Right forelimb (tissue), 1 donor: ENCODE measurements around the gene PEAR1.

Source experiments
- DNase-seq: peaks from one replicate; pipeline ENCODE4 v3.0.0-alpha.2; 2018

Gene PEAR1

DNA sequence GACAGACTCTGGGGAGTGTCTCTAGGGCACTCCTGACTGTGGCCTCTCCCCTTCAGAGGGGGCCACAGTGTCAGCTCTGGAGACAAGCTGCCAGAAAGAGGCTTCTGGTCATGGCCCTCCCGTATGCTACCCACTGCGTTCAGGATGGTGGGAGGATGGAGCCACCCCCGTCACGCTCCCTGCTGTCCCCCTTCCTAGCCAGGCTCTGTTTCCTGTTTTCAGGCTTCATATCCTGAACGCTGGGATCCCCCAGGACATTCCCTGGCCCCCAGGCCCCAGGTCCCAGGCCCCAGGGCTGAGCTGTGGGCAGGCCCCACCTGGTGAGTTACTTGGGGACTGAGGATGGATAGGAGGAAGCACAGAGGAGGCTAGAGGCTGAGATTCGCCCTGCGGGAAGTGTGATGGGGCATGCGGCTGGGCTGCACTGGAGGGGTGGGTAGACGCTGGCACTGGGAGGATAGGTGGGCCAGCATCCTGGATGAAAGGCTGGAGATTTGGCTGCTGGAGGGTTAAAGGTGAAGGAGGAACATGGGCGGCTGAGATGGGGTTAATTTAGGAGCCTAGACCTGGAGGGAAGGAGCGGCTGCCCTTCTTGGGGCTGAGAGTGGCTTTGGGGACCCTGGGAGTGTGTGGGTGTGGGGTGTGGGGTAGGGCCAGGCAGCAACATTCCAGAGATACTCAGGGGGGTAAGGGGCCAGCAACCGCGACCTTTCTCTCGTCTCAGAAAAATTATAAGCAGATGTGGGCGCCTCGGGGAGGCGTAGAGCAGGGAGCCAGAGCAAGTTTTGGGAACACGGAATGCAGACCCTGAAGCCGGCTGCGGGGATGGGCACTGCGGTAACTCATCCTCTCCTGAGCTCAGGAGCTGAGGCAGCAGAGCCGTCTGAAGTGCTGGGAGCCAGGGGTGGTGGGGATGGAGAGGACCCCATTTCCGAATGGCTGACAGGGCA, 8.7 kb downstream of the PEAR1 start:
- DNase-seq, result no peak

DNA sequence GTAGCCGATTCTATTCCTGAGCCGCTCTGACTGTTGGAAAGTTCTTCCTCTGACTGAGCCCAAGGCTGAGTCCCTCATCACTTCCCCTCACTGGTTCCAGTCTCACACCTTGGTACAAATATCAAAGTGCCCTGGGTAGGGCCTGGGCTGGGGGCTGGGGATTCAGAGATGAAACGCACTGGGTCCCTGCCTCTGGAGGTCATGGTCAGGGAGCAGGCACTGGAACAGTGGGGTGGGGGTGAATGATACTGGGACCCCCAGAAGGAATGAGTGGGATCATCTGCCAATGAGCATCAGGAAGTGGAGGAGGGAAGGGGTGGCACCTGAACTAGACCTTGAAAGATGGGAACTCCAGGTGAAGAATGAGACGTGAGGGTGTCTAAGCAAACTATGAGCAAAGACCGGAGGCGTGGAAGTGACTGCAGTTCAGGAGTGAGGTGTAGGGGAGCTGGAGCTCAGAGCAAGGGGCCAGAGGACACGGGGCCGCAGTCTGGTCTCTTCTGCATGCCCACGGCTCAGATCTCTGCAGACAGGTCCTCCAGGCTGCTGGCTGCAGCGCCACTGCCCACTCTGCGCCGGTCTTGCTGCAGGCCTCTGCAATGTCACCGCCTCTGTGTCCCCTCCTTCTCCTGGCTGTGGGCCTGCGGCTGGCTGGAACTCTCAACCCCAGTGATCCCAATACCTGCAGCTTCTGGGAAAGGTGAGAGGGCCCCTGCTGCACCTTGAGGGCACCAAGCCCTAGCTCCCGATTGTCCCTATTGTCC, 10.0 kb downstream of the PEAR1 start:
- DNase-seq, result no peak

DNA sequence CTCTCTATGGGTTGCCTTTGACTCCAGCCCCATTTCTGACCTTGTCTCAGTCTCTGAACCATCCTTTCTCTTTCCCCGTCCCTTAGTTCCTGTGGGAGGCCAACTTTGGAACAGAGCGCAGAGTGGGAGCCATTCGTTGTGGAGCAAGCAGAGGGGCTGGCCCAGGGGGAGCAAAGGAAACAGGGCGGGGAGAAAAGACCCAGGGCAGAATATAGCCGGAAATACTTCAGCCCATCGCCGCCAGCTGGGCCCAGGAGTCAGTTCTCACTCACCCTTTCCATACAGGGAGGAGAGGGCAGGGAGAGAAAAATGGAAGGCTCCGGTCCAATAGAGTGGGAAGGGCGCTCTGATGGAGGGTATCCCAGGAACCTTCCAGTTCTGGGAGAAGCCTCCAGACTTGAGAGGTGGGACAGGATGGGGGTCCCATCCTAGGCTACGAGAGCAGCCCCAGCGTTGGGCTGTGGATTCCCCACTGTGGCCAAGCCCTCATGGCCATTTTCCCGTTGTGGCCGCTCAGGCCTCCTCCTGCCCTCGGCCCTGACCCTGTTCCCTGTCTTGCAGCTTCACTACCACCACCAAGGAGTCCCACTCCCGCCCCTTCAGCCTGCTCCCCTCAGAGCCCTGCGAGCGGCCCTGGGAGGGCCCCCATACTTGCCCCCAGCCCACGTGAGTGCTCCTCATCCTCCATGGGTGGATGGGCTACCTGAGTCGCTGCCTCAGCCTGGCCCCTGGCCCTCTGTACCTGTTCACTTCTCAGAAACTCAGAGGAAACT, 10.9 kb downstream of the PEAR1 start:
- DNase-seq, result no peak

DNA sequence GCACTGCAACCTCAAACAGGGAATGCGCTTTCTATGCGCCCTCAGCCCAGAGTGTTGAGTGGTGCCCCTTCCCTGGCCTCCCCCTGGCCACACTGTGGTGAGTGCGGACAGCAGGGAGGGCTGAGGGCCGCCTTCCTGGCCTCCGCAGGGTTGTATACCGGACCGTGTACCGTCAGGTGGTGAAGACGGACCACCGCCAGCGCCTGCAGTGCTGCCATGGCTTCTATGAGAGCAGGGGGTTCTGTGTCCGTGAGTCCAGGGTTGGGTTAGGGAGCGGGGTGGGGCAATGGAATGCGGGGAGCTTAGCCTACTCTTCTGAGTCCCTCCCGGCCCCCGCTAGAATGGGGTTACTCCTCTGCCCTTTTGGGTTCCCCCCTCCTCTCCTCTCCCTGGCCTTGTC, 11.7 kb downstream of the PEAR1 start:
- DNase-seq, result no peak

DNA sequence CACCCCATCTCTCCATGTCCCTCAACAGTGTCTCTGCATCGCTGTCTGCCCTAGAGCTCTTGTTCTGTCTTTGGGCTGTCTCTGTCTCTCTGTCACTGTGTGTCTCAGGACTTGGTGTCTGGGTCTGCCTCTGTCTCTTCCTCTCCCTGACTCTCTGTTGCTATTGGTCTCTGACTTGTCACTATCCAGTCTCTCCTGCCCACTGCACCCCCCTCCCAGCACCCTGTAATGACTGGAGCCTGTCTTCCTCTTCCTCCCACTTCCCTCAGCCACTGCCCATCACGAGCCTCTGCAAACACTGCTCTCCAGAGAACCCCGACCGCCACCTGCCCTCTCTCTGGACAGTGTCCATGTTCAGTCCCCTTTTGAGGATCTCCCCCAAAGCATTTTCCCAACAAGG, 12.1 kb downstream of the PEAR1 start:
- no peak for DNase-seq

DNA sequence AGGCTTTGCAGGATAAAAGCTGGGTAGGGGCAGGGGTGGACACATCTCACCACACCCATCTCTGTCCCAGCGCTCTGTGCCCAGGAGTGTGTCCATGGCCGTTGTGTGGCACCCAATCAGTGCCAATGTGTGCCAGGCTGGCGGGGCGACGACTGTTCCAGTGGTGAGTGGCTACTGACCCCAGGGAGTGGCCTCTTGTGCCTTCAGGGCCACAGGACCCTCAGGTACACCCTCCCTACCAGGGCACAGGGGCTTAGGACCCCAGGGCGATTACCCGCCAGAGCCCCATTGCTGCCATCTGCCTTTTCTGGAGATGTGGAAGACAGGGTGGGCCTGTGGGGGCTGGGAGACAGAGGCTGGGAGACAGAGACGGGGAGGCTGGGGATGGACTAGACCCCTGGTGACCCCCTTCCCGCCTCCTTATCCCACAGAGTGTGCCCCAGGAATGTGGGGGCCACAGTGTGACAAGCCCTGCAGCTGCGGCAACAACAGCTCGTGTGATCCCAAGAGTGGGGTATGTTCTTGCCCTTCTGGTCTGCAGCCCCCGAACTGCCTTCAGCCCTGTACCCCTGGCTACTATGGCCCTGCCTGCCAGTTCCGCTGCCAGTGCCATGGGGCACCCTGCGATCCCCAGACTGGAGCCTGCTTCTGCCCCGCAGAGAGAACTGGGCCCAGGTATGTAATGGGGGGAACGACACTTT, 12.8 kb downstream of the PEAR1 start:
- no peak for DNase-seq

DNA sequence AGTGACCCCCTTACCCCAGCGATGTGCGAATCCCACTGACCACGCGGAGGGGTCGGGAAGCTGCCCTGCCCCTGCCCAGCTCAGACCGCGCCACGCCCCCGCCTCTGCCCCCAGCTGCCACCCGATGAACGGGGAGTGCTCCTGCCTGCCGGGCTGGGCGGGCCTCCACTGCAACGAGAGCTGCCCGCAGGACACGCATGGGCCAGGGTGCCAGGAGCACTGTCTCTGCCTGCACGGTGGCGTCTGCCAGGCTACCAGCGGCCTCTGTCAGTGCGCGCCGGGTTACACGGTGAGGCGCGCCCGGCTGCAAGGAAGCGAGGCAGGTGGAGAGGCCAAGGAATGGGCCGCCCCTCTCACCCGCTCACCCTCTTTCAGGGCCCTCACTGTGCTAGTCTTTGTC, 15.0 kb downstream of the PEAR1 start:
- no peak for DNase-seq

DNA sequence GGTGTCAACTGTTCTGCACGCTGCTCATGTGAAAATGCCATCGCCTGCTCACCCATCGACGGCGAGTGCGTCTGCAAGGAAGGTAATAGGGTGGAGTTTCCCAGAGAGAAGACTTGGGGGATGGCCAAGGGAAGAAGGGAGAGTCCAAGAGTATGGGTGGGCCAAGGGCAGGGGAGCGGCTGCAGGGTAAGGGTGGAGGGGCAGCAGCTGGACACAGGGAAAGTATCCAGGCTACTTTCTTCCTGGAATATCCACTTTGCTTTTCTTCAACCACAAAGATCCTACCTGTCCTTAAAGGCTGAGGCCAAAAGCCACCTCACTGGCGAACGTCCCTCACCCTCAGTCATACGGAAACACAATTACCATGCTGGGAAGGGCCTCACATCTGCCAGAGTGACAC, 15.4 kb downstream of the PEAR1 start:
- DNase-seq, result no peak

DNA sequence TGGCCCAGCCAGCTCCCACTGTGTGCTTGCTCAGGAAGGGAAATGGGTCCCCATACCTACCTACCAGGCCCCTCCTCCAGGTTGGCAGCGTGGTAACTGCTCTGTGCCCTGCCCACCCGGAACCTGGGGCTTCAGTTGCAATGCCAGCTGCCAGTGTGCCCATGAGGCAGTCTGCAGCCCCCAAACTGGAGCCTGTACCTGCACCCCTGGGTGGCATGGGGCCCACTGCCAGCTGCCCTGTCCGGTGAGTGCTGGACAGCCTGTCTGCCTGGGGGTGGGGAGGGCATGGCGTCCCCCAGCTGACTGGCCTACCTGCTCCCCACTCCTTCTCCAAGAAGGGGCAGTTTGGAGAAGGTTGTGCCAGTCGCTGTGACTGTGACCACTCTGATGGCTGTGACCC, 16.2 kb downstream of the PEAR1 start:
- no peak for DNase-seq

DNA sequence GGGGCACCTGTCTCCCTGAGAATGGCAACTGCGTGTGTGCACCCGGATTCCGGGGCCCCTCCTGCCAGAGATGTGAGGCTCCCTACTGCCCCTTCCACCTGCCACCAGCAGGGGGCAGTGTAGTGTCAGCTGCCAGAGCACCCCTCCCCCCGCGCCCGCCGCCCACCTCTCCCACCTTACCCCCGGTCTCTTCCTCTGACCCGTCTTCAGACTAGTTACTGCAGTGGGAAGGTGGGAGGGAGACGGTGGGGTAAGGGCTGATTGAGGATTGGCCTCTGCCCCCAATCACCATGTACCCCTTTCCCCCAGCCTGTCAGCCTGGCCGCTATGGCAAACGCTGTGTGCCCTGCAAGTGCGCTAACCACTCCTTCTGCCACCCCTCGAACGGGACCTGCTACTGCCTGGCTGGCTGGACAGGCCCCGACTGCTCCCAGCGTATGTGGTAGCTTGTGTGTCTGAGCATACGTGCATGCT, 16.8 kb downstream of the PEAR1 start:
- DNase-seq, result no peak

DNA sequence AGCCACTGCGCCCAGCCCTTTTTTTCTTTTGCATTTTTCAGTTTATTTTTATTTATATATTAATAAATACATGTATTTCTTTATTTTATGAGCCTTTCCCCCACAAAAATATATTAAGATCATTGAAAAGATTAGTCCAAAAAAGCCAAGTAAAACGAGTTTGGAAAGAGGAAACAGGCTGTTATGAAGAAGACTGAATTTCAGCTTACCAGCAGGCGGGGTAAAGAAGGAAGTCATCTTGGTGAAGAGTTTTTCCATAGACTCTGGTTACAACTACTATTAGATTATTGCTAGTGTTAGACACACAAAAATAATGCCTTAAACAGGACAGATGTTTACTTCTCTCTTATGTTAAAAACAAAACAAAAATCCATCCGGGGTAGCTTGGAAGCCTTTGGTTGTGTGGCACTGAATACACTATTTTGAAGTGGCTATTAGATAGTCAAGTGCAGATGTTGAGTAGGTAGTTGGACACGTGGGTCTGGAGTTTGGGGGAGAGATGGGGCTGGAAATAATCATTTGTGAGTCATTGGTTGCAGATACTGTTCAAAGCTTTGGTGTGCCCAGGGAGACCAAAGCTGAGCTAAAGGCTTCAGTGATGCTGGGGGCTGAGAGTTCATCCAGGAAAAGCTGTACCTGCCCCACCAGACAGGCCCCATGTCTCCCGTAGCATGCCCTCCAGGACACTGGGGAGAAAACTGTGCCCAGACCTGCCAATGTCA, 18.2 kb downstream of the PEAR1 start:
- DNase-seq, result no peak

DNA sequence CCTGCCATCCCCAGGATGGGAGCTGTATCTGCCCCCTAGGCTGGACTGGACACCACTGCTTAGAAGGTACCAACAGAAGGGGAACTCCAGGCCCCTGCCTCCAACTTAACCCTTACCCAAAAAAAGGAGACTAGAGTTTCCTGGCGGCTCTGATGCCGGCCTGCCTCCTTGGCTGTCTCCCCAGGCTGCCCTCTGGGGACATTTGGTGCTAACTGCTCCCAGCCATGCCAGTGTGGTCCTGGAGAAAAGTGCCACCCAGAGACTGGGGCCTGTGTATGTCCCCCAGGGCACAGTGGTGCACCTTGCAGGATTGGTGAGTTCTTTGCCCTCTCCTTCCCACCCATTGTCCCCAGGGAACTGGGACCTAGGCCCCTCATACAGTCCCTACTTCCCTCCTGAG, 18.8 kb downstream of the PEAR1 start:
- DNase-seq, result no peak

DNA sequence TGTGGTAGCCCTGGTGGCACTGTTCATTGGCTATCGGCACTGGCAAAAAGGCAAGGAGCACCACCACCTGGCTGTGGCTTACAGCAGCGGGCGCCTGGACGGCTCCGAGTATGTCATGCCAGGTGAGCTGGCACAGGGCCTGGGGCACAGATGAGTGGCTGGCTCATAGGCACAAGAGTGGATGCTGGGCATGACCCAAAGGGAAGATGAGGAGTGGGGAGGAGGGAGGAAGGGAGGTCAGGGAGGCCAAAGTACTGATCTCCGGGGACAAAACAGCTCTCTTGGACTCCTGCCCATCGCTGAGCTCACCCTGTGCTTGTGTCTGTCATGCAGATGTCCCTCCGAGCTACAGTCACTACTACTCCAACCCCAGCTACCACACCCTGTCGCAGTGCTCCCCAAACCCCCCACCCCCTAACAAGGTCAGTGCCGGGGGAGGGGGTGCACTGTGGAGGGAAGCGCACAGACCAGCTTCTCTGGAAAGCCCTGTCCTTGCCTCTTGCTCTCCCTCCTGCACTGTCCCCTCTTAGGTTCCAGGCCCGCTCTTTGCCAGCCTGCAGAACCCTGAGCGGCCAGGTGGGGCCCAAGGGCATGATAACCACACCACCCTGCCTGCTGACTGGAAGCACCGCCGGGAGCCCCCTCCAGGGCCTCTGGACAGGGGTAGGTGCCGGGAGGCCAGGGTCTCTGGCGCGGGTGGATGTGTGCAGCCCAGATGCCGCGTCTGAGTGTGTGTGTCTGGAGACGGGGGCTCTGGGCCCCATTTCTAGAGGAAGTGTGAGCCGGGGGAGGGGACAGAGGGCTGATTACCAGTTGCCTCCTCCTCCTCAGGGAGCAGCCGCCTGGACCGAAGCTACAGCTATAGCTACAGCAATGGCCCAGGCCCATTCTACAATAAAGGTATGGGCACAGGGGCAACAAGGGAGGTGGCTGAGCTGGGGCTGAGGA, 19.6 kb downstream of the PEAR1 start:
- no peak for DNase-seq

DNA sequence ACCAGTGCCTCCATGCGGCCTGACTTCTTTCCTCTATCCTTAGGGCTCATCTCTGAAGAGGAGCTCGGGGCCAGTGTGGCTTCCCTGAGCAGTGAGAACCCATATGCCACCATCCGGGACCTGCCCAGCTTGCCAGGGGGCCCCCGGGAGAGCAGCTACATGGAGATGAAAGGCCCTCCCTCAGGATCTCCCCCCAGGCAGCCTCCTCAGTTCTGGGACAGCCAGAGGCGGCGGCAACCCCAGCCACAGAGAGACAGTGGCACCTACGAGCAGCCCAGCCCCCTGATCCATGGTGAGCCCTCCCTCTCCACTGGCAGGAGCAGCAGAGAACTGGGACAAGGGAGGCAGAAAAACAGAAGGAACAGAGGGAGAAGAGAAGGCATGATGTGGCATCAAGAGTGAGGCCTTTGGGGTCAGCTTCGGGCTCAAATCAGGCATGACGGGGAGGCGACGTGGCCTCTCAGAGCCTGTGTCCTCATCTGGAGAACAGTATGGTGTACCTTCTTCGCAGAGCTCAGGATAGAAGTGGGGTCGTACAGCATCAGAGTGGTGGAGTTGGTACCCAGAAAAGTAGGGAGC, 20.4 kb downstream of the PEAR1 start:
- DNase-seq, result no peak

DNA sequence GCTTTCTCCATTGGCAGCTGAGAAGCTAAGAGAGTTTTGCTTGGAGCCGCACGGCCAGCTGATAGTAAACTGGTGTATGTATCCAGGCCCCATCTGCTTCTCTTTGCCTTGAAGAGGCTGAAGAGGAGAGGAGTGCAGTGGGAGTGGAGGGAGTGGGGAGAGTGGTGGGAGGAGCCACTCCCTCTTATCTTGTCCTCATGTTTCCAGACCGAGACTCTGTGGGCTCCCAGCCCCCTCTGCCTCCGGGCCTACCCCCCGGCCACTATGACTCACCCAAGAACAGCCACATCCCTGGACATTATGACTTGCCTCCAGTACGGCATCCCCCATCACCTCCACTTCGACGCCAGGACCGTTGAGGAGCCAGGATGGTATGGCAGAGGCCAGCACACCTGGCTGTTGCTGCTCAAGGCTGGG, 20.9 kb downstream of the PEAR1 start:
- no peak for DNase-seq

DNA sequence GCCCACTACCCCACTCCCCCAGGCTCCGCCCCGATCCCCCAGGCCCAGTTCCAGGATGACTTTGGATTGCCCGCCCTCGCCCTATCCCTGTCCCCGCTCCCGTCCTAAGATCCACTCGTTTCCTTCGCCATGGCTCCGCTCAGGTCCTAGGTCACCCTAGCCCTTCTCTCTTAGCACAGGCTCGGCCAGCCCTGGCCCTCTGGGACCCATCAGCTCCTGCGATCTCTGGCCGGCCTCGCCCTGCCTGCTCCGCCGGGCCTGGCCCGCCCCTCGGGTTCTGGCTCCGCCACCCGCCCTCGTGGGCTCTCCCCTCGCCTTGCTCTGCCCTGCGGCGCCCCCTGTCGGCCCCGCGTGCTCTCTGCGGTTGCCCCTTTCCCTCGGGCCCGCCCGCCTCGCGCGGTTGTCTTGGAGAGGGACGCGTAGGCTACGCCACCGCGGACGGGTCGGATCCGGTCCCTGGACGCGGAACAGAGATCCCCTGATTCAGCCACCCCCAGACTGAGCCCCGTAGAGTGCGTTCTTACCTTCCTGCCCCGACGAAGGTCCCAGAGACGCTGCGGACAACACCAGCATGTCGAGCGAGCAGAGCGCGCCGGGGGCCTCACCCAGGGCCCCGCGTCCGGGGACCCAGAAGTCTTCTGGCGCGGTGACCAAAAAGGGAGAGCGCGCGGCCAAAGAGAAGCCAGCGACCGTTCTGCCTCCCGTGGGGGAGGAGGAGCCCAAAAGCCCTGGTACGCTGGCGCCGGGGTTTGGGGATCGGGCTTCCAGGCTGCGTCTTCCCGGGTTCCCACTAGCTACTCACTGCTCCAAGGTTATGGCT, 26.9 kb downstream of the PEAR1 start, which contains the start of gene LRRC71:
Gene LRRC71, plus strand, starts transcription at position 400 of the 820 bp plus-strand sequence. Its CDS starts 172 bp downstream, at position 572.
- DNase-seq, result peak; percentile 85

DNA sequence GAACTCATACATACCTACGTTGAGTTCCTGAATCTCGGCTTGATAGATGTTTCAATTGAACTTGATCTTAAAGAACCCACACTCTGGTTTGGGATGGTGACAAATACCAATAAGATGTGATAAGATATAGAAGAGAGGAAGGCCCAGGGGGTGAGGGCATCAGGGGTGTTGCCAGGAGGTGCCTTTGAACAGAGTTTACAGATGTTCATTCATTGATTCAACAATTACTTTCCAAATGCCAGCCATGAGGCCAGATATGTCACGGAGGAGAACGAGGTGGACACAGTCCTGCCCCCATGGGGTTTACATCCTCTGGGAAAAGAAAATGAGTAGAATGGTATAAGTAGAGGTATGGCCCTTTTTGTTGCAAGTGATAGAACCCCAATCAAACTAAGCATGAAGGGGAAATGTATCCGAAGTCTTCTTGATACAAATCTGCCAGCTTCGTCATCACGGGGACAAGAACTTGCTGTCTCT, 27.6 kb downstream of the PEAR1 start:
- no peak for DNase-seq

DNA sequence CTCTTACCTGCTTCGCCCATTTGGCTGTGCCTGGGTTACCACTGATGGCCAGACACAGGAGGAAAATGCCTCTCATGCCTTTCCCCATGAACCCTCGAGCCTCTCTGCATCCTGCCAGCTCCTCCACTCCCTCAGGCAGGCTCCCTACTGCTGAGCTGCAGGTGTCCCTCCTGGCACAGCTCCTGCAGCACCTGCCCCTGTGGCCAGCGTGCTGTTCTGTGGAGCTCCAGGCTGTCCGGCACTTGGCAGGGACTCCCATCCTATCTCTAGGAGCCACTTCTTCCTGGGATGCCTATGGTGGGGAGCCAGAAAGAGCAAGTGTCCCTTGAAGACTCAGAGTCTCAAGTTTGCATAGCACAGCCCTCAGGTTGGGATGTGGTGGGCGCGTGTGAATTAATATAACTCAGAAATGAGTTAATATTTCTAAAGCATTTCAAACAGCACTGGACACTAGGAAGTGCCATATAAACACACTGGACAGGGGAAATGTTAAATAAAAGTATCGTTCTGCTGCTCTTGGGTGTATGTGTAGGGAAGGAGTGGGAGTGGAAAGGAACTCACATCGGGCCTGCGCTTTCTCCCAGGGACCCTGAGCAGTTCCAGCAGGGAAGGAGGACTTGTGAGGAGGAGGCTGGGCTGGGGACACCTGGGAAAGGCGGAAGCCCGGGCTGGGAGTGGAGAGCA, 29.6 kb downstream of the PEAR1 start:
- DNase-seq, result no peak
